ENCODE results near the gene TP63.

DNA sequence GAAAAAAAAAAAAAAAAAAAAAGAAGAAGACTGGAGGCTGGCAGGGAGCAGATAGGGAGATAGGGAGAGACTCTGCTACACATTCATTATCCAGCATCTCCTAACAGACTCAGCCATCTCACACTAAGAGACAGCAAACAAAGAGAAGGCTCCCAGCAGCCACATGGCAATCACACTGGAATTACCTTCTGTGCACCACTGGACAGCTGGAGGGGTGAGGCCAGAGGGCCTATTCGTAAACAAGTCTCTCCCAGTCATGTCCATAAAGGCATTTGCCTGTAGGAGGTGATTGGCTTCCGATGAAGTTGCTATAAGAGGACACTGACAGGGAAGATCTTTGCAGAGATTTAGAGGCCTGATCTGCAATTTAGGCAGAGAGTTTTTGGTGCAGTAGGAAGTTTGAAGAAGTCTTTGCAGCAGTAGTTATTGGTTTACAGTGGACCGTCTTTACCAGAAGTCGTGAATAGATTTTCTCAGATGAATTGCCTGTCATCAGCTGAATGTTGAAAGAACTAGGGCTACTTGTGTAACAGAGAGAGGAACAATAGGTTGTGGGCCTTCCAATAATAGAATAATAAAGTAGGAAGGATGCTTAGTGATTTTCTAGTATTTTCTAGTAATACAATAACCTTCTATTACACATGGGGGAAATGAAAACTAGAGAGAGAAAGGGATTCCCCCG lies 89.7 kb downstream of the TP63 start:
- TF ChIP-seq CTCF (IDR thresholded peaks at IDR 0.05) (no peak), FOSL2 (IDR thresholded peaks at IDR 0.05) (no peak), FOSL2 (CRISPR knock-in tag; IDR thresholded peaks at IDR 0.05) (no peak), FOXS1 (CRISPR knock-in tag; IDR thresholded peaks at IDR 0.05) (no peak), JUN (IDR thresholded peaks at IDR 0.05) (no peak), BHLHE40 (IDR thresholded peaks at IDR 0.05; ENCODE audit: low read depth, low read length) (no peak), E2F6 (IDR thresholded peaks at IDR 0.05; ENCODE audit: borderline replicate concordance, low read depth) (no peak), POLR2A (IDR thresholded peaks at IDR 0.05; ENCODE audit: low read length) (no peak), EP300 (IDR thresholded peaks at IDR 0.05) (no peak), RAD21 (conservative IDR thresholded peaks at IDR 0.05 in 1 of 2, IDR thresholded peaks at IDR 0.05 in 1 of 2) (no peak), CHD2 (IDR thresholded peaks at IDR 0.05; ENCODE audit: low read length, partially characterized antibody) (no peak), RFX5 (IDR thresholded peaks at IDR 0.05) (no peak)
- TF ChIP-seq, protein P1, sequence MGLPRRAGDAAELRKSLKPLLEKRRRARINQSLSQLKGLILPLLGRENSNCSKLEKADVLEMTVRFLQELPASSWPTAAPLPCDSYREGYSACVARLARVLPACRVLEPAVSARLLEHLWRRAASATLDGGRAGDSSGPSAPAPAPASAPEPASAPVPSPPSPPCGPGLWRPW (IDR thresholded peaks at IDR 0.05) = no peak
- TF ChIP-seq, protein P2, sequence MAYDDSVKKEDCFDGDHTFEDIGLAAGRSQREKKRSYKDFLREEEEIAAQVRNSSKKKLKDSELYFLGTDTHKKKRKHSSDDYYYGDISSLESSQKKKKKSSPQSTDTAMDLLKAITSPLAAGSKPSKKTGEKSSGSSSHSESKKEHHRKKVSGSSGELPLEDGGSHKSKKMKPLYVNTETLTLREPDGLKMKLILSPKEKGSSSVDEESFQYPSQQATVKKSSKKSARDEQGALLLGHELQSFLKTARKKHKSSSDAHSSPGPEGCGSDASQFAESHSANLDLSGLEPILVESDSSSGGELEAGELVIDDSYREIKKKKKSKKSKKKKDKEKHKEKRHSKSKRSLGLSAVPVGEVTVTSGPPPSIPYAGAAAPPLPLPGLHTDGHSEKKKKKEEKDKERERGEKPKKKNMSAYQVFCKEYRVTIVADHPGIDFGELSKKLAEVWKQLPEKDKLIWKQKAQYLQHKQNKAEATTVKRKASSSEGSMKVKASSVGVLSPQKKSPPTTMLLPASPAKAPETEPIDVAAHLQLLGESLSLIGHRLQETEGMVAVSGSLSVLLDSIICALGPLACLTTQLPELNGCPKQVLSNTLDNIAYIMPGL (CRISPR knock-in tag; IDR thresholded peaks at IDR 0.05; ENCODE audit: borderline replicate concordance) = no peak
- TF ChIP-seq, protein P3, sequence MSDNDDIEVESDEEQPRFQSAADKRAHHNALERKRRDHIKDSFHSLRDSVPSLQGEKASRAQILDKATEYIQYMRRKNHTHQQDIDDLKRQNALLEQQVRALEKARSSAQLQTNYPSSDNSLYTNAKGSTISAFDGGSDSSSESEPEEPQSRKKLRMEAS (IDR thresholded peaks at IDR 0.05) = no peak

All from A549 (cell line).